Suprapubic skin (tissue), 4 donors: Measurements from ENCODE around the gene TMEM132D. TPM values are rescaled to one million over a fixed set of nuclear protein-coding genes. Genes with fewer than 3 reads are reported as not detected.

Source experiments
- DNase-seq, 2 donors: peaks; one replicate each; pipeline ENCODE4 v3.0.0-alpha.2; 2019; ENCODE audit warnings: low spot score in 2 of 2
- H3K27ac ChIP-seq: fragments of 200-600 bp; sonication (generic); one replicate; pipeline ENCODE4 v1.5.1; 2019
- H3K27me3 ChIP-seq: fragments of 200-600 bp; sonication (generic); one replicate; pipeline ENCODE4 v1.5.1; 2019
- H3K36me3 ChIP-seq: fragments of 200-600 bp; sonication (generic); one replicate; pipeline ENCODE4 v1.5.1; 2019
- H3K4me1 ChIP-seq: fragments of 200-600 bp; sonication (generic); one replicate; pipeline ENCODE4 v1.5.1; 2019
- H3K4me3 ChIP-seq: fragments of 200-600 bp; sonication (generic); one replicate; pipeline ENCODE4 v1.5.1; 2019; ENCODE audit warnings: mild to moderate bottlenecking
- H3K9me3 ChIP-seq: fragments of 200-600 bp; sonication (generic); one replicate; pipeline ENCODE4 v1.5.1; 2019
- EP300 ChIP-seq: sonication (generic); formaldehyde crosslinking; IDR thresholded peaks from one replicate; pipeline ENCODE4 v1.6.1; 2017; ENCODE audit warnings: antibody characterized with exemption
- POLR2A ChIP-seq, 2 donors: fragments of 450-650 bp; IDR thresholded peaks; one replicate each; pipeline ENCODE4 v1.6.1; 2017; ENCODE audit warnings: antibody characterized with exemption in 2 of 2, mild to moderate bottlenecking in 2 of 2, moderate library complexity in 2 of 2
- POLR2AphosphoS5 ChIP-seq, 3 donors: sonication (generic); formaldehyde crosslinking; IDR thresholded peaks; one replicate each; pipeline ENCODE4 v1.6.1; 2017; ENCODE audit warnings: antibody characterized with exemption in 3 of 3
- WGBS: methylation state at CpG from one replicate; pipeline ENCODE4 v1.1.5; 2018; 5-methylcytosine and 5-hydroxymethylcytosine counted together
- total RNA-seq, 4 donors: library from RNA; depleted of rRNA; stranded (reverse); fragments of >200 nt; gene quantifications; one replicate each; pipeline ENCODE4 v1.1.0, GENCODE V29; 2016
- TF ChIP-seq, protein P1 (sequence below), 2 donors: fragments of 200-600 bp in 1 of 2; fragments of 450-650 bp in 1 of 2; sonication (generic) in 1 of 2; IDR thresholded peaks; one replicate each; pipeline ENCODE4 v1.5.1; 2016 to 2019; ENCODE audit warnings: antibody characterized with exemption in 2 of 2, mild to moderate bottlenecking in 1 of 2, moderate library complexity in 1 of 2

TMEM132D gene
- total RNA-seq, 4 donors from 2014 or later, result 0.10 to 0.64 TPM; not detected in 2

- 10% methylated on average over 6 of the region's 6 CpGs for WGBS
- no peak for DNase-seq
- no peaks in the 10 kb centered on the region for H3K27me3 ChIP-seq
- no peak overlapping the region for H3K4me3 ChIP-seq
- H3K9me3 ChIP-seq, result no peaks in the 10 kb centered on the region
- H3K4me1 ChIP-seq, result no peaks in the 10 kb centered on the region
- no peak overlapping the region for H3K27ac ChIP-seq
- H3K36me3 ChIP-seq, result no peaks in the 10 kb centered on the region
- TF ChIP-seq, protein P1, sequence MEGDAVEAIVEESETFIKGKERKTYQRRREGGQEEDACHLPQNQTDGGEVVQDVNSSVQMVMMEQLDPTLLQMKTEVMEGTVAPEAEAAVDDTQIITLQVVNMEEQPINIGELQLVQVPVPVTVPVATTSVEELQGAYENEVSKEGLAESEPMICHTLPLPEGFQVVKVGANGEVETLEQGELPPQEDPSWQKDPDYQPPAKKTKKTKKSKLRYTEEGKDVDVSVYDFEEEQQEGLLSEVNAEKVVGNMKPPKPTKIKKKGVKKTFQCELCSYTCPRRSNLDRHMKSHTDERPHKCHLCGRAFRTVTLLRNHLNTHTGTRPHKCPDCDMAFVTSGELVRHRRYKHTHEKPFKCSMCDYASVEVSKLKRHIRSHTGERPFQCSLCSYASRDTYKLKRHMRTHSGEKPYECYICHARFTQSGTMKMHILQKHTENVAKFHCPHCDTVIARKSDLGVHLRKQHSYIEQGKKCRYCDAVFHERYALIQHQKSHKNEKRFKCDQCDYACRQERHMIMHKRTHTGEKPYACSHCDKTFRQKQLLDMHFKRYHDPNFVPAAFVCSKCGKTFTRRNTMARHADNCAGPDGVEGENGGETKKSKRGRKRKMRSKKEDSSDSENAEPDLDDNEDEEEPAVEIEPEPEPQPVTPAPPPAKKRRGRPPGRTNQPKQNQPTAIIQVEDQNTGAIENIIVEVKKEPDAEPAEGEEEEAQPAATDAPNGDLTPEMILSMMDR (IDR thresholded peaks at IDR 0.05), result no peak
- no peak for TF ChIP-seq POLR2AphosphoS5 (IDR thresholded peaks at IDR 0.05)
- TF ChIP-seq POLR2A (IDR thresholded peaks at IDR 0.05), result no peak
- TF ChIP-seq EP300, result no peak
These were observed 261.9 kb downstream of the TMEM132D start for GRCh38 chr12:129641926-129642325.

DNA sequence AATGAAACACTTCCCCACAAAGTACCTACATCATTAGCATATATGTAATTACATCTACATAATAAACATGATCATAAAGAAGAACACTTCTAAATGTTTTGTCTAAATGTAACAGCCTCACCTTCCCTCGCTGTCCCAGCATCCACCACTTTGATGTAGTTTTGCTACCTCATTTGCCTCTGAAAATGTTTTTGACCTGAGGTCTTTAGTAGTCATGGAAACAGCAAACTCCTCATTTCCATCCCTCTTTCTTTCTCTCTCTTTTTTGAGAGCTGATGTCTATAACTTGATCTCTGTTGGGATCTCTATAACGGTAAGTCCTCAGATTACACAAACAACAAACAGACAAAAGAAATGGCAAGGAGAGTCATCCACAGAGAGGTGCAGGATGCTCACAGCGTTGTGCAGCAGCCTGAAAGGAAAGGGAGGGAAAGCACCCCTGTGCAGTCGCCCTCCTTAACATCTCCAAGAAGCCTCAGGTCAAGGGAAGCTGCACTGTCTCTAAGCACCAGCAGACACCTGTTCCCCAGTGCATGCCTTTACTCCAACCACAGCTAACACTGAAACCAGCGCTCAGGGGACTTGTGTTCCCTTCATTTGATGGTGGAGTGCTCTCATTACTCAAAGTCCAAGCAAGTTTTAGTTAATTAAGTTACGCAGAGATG lies 268.7 kb downstream of the TMEM132D start:
- no peaks in the 10 kb centered on the region for H3K36me3 ChIP-seq
- H3K4me1 ChIP-seq, result no peaks in the 10 kb centered on the region
- 45% methylated on average over 6 of the region's 6 CpGs for WGBS
- H3K9me3 ChIP-seq, result no peaks in the 10 kb centered on the region
- TF ChIP-seq POLR2AphosphoS5 (IDR thresholded peaks at IDR 0.05), result no peak
- no peak for TF ChIP-seq POLR2A (IDR thresholded peaks at IDR 0.05)
- no peak for TF ChIP-seq EP300
- TF ChIP-seq, protein P1 (IDR thresholded peaks at IDR 0.05), result no peak
- H3K4me3 ChIP-seq, result no peak overlapping the region
- H3K27me3 ChIP-seq, result no peaks in the 10 kb centered on the region
- H3K27ac ChIP-seq, result no peak overlapping the region
- DNase-seq, result no peak

- Histone ChIP-seq H3K36me3 (no peaks in the 10 kb centered on the region), H3K4me3 (no peak overlapping the region), H3K27ac (no peak overlapping the region), H3K27me3 (no peaks in the 10 kb centered on the region), H3K9me3 (no peaks in the 10 kb centered on the region), H3K4me1 (no peaks in the 10 kb centered on the region)
- TF ChIP-seq POLR2A (IDR thresholded peaks at IDR 0.05), result no peak
- TF ChIP-seq EP300, result no peak
- no peak for TF ChIP-seq POLR2AphosphoS5 (IDR thresholded peaks at IDR 0.05)
- TF ChIP-seq, protein P1 (IDR thresholded peaks at IDR 0.05), result no peak
- WGBS, result 63% methylated on average over 6 of the region's 6 CpGs
- no peak for DNase-seq
These were observed 272.5 kb downstream of the TMEM132D start for GRCh38 chr12:129631316-129631715.

GRCh38 chr12:129629901-129630300 lies 273.9 kb downstream of the TMEM132D start:
- Histone ChIP-seq H3K9me3 (no peaks in the 10 kb centered on the region), H3K4me1 (no peaks in the 10 kb centered on the region), H3K27me3 (no peaks in the 10 kb centered on the region), H3K27ac (no peak overlapping the region), H3K36me3 (no peaks in the 10 kb centered on the region), H3K4me3 (no peak overlapping the region)
- DNase-seq, result no peak
- TF ChIP-seq, protein P1 (IDR thresholded peaks at IDR 0.05), result no peak
- 56% methylated on average over 1 of the region's 1 CpG for WGBS

- no peaks in the 10 kb centered on the region for H3K9me3 ChIP-seq
- WGBS, result 86% methylated on average over 4 of the region's 4 CpGs
These were observed 281.3 kb downstream of the TMEM132D start for GRCh38 chr12:129622566-129622965.

GRCh38 chr12:129619271-129619670 lies 284.6 kb downstream of the TMEM132D start:
- Histone ChIP-seq H3K4me3 (no peak overlapping the region), H3K9me3 (peaks cover 4% of the 10 kb centered on the region), H3K27ac (no peak overlapping the region), H3K4me1 (no peaks in the 10 kb centered on the region), H3K27me3 (no peaks in the 10 kb centered on the region), H3K36me3 (no peaks in the 10 kb centered on the region)
- TF ChIP-seq EP300 (no peak), POLR2A (IDR thresholded peaks at IDR 0.05) (no peak), POLR2AphosphoS5 (IDR thresholded peaks at IDR 0.05) (no peak)
- TF ChIP-seq, protein P1 (IDR thresholded peaks at IDR 0.05), result no peak
- 76% methylated on average over 5 of the region's 5 CpGs for WGBS
- DNase-seq, result no peak

More at GRCh38 chr12:129622566-129622965, 281.3 kb downstream of the TMEM132D start:
- H3K4me3 ChIP-seq, result no peak overlapping the region
- no peaks in the 10 kb centered on the region for H3K36me3 ChIP-seq
- TF ChIP-seq EP300 (no peak), POLR2A (IDR thresholded peaks at IDR 0.05) (no peak)
- H3K27me3 ChIP-seq, result no peaks in the 10 kb centered on the region
- H3K4me1 ChIP-seq, result no peaks in the 10 kb centered on the region
- no peak overlapping the region for H3K27ac ChIP-seq
- DNase-seq, result no peak
